RWPE1 (cell line): ENCODE data around the gene STK39.

Source experiments
- CTCF ChIA-PET: fragments of 350-600 bp; sonication (Branson Sonifier 250); formaldehyde crosslinking; extraction: SDS; loops from one replicate; lab custom pipeline; 2021; lab: Yijun Ruan, JAX
- POLR2A ChIA-PET: fragments of 400-600 bp; formaldehyde crosslinking; extraction: SDS; loops from one replicate; lab custom pipeline; 2020; ENCODE audit warnings: antibody characterized with exemption; ENCODE audit not compliant: low non-redundant PET; lab: Yijun Ruan, JAX
- DNase-seq: peaks from one replicate; pipeline ENCODE4 v3.0.0; 2012; ENCODE audit warnings: low spot score
- H3K27ac ChIP-seq: fragments of 450-650 bp; 2 replicates; pipeline ENCODE4 v1.5.1; 2017
- CTCF ChIP-seq: fragments of 450-650 bp; conservative IDR thresholded peaks from 2 replicates; pipeline ENCODE4 v1.5.1; 2017; ENCODE audit warnings: low read depth, mild to moderate bottlenecking

The STK39 gene

GRCh38 chr2:167964650-167965413 lies 282.6 kb downstream of the STK39 start:
- ChIA-PET POLR2A (no interaction called here), CTCF (interaction anchor here (0.7 kb wide), 1 partner anchor 1489 kb away, joined by 4 read pairs; no protein-coding TSS in a partner anchor)
- no peak overlapping the region for H3K27ac ChIP-seq
- no peak for TF ChIP-seq CTCF
- no peak for DNase-seq

GRCh38 chr2:167963899-167964649 lies 283.3 kb downstream of the STK39 start:
- TF ChIP-seq CTCF, result no peak
- CTCF ChIA-PET, result interaction anchor here (0.7 kb wide), 2 partner anchors 27 to 1490 kb away, joined by 3 to 4 read pairs; no protein-coding TSS in a partner anchor
- H3K27ac ChIP-seq, result no peak overlapping the region
- POLR2A ChIA-PET, result no interaction called here
- no peak for DNase-seq

- CTCF ChIA-PET, result no interaction called here
- POLR2A ChIA-PET, result no interaction called here
- no peak overlapping the region for H3K27ac ChIP-seq
- no peak for DNase-seq
- no peak for TF ChIP-seq CTCF
Observed at GRCh38 chr2:167962436-167963226, 284.8 kb downstream of the STK39 start.

GRCh38 chr2:167961536-167962048 lies 285.8 kb downstream of the STK39 start:
- no peak for DNase-seq
- POLR2A ChIA-PET, result no interaction called here
- CTCF ChIA-PET, result no interaction called here
- no peak for TF ChIP-seq CTCF
- no peak overlapping the region for H3K27ac ChIP-seq

- no peak for TF ChIP-seq CTCF
- CTCF ChIA-PET, result interaction anchor here (0.6 to 0.7 kb wide), 2 partner anchors 158 to 587 kb away, joined by 4 to 7 read pairs; no protein-coding TSS in a partner anchor
- POLR2A ChIA-PET, result no interaction called here
- no peak overlapping the region for H3K27ac ChIP-seq
- DNase-seq, result no peak
Observed at GRCh38 chr2:167960089-167960747, 287.2 kb downstream of the STK39 start.

- no peak for DNase-seq
- no peak for TF ChIP-seq CTCF
- ChIA-PET CTCF (no interaction called here), POLR2A (no interaction called here)
- H3K27ac ChIP-seq, result no peak overlapping the region
Observed at GRCh38 chr2:167957662-167958061, 289.7 kb downstream of the STK39 start.
